Endothelial cell of umbilical vein (primary cell): ENCODE results near the gene GORASP1. TPM values are rescaled to one million over a fixed set of nuclear protein-coding genes. Genes with fewer than 3 reads are reported as not detected.

Experiments used
- BruUV-seq: library from RNA; stranded (reverse); fragments of 400-500 nt; replicated peaks from 2 replicates; lab custom pipeline; 2021; lab: Mats Ljungman, UMichigan
- CTCF ChIA-PET: fragments of 300-600, 350-600 bp; sonication (Branson Sonifier 250); formaldehyde crosslinking; loops from one replicate; lab custom pipeline; 2021; ENCODE audit warnings: antibody characterized with exemption, inconsistent platforms; lab: Charles Lee
- POLR2A ChIA-PET: fragments of 300-600, 350-600 bp; sonication (Branson Sonifier 250); formaldehyde crosslinking; loops from one replicate; lab custom pipeline; 2021; ENCODE audit warnings: antibody characterized with exemption, inconsistent platforms; lab: Charles Lee
- DNase-seq: peaks from one replicate; pipeline ENCODE4 v3.0.0-alpha.2; 2011; ENCODE audit warnings: low read depth, low spot score
- FAIRE-seq: peaks from 2 replicates; lab custom pipeline; 2011; peaks lifted over from hg19 to GRCh38; lab: Jason Lieb, UNC
- H2AFZ ChIP-seq: 2 replicates; pipeline ENCODE4 v1.6.0; 2012; ENCODE audit warnings: low read depth, low read length, control low read depth, inconsistent platforms
- H3K27ac ChIP-seq: 2 replicates; pipeline ENCODE4 v1.5.1; 2011; ENCODE audit warnings: low read depth, mild to moderate bottlenecking, control low read depth, low read length, moderate library complexity; ENCODE audit not compliant: insufficient read depth
- H3K27me3 ChIP-seq, 2 experiments: 2 replicates each; pipeline versions ENCODE4 v1.6.0 to v1.6.1; 2011; ENCODE audit warnings: low read length in 2 of 2, mixed read lengths in 1 of 2; ENCODE audit not compliant: control insufficient read depth in 2 of 2, insufficient read depth in 2 of 2
- H3K36me3 ChIP-seq, 2 experiments: 2 replicates in 1 of 2; 3 replicates in 1 of 2; pipeline ENCODE4 v1.5.1; 2011; ENCODE audit warnings: low read length in 2 of 2, mild to moderate bottlenecking in 1 of 2, moderate library complexity in 1 of 2; ENCODE audit not compliant: control insufficient read depth in 2 of 2, insufficient read depth in 2 of 2; ENCODE audit errors: extremely low read depth in 1 of 2
- H3K4me1 ChIP-seq: 3 replicates; pipeline ENCODE4 v1.5.1; 2011; ENCODE audit warnings: mild to moderate bottlenecking, low read length; ENCODE audit not compliant: control insufficient read depth, insufficient read depth; ENCODE audit errors: extremely low read depth
- H3K4me2 ChIP-seq: 2 replicates; pipeline ENCODE4 v1.6.1; 2011; ENCODE audit warnings: low read length, control low read depth, mixed read lengths; ENCODE audit not compliant: insufficient read depth
- H3K4me3 ChIP-seq, 3 experiments: fragments of 200-600 bp in 1 of 3; sonication (generic), shearing (Covaris generic) in 1 of 3; replicated peaks in 1 of 3; 2 replicates each; pipeline ENCODE4 v1.5.1; 2011 to 2016; ENCODE audit warnings: control low read depth in 3 of 3, low read length in 3 of 3, mild to moderate bottlenecking in 2 of 3, inconsistent platforms in 1 of 3, low read depth in 1 of 3, moderate library complexity in 1 of 3; ENCODE audit not compliant: insufficient read depth in 1 of 3
- H3K79me2 ChIP-seq: 2 replicates; pipeline ENCODE4 v1.6.0; 2012; ENCODE audit warnings: low read length, inconsistent platforms; ENCODE audit not compliant: control insufficient read depth, insufficient read depth
- H3K9ac ChIP-seq: replicated peaks from 2 replicates; pipeline ENCODE3; 2011; ENCODE audit warnings: low read length, control low read depth; ENCODE audit not compliant: insufficient read depth; ENCODE audit errors: extremely low read depth
- H3K9me1 ChIP-seq: replicated peaks from 3 replicates; pipeline ENCODE4 v1.6.0; 2011; ENCODE audit warnings: mild to moderate bottlenecking, low read length; ENCODE audit not compliant: control insufficient read depth, insufficient read depth; ENCODE audit errors: extremely low read depth
- H3K9me3 ChIP-seq: replicated peaks from 2 replicates; pipeline ENCODE4 v1.5.1; 2012; ENCODE audit warnings: low read length, inconsistent platforms; ENCODE audit not compliant: control insufficient read depth, insufficient read depth
- H4K20me1 ChIP-seq: replicated peaks from 2 replicates; pipeline ENCODE3; 2011; ENCODE audit warnings: mild to moderate bottlenecking, low read length; ENCODE audit not compliant: control insufficient read depth, insufficient read depth; ENCODE audit errors: extremely low read depth
- EZH2 ChIP-seq: IDR thresholded peaks from 2 replicates; pipeline ENCODE4 v1.6.1; 2012; ENCODE audit warnings: borderline replicate concordance, low read depth, mild to moderate bottlenecking, moderate library complexity, low read length, inconsistent platforms; ENCODE audit not compliant: severe bottlenecking
- FOS ChIP-seq: IDR thresholded peaks from 2 replicates; pipeline ENCODE4 v1.6.1; 2011; ENCODE audit warnings: mild to moderate bottlenecking, low read length, moderate library complexity, borderline replicate concordance; ENCODE audit not compliant: insufficient read depth
- GATA2 ChIP-seq: IDR thresholded peaks from 2 replicates; pipeline ENCODE4 v1.7.0; 2011; ENCODE audit warnings: low read depth, mild to moderate bottlenecking, moderate library complexity, mixed read lengths, low read length; ENCODE audit not compliant: insufficient read length, insufficient read depth
- JUN ChIP-seq: IDR thresholded peaks from 2 replicates; pipeline ENCODE4 v1.6.1; 2011; ENCODE audit warnings: borderline replicate concordance, low read depth; ENCODE audit not compliant: insufficient read length, insufficient read depth
- MYC ChIP-seq: IDR thresholded peaks from one replicate; pipeline ENCODE4 v1.6.1; 2011; ENCODE audit warnings: mild to moderate bottlenecking, low read depth, low read length
- POLR2A ChIP-seq: IDR thresholded peaks from 2 replicates; pipeline ENCODE4 v1.6.1; 2012; ENCODE audit warnings: low read depth, mild to moderate bottlenecking, control low read depth, low read length
- POLR2AphosphoS5 ChIP-seq: IDR thresholded peaks from 2 replicates; pipeline ENCODE4 v1.6.1; 2012; ENCODE audit warnings: low read depth, mild to moderate bottlenecking, control low read depth, low read length, moderate library complexity; ENCODE audit not compliant: insufficient read depth
- dilution Hi-C: fragments of 300-500 bp; cut with MboI; formaldehyde crosslinking; loops from one replicate; pipeline ENCODE4 v1.15.0; 2019; ENCODE audit warnings: low sequenced_read_pairs; ENCODE audit not compliant: extremely low pct_ligation_motif_present
- intact Hi-C: fragments of 100-400 bp; cut with micrococcal nuclease; formaldehyde crosslinking; loops from one replicate; pipeline ENCODE4 v1.10.0; 2022
- polyA plus RNA-seq, 4 experiments: library from polyadenylated mRNA; depleted of rRNA in 3 of 4; stranded (reverse) in 3 of 4; unstranded in 1 of 4; fragments of >200 nt; gene quantifications; 2 replicates each; pipeline versions ENCODE4 v1.2.1 to v1.2.3, GENCODE V29; 2011 to 2012; ENCODE audit warnings: missing spikeins in 1 of 4
- total RNA-seq: library from RNA; stranded (reverse); gene quantifications from 2 replicates; pipeline ENCODE4 v1.2.3, GENCODE V29; 2021
- TF ChIP-seq, protein P1 (sequence below): IDR thresholded peaks from 2 replicates; pipeline ENCODE4 v1.6.1; 2011; ENCODE audit not compliant: insufficient read depth, insufficient read length
- TF ChIP-seq, protein P2 (sequence below), 2 donors: IDR thresholded peaks; 1 replicate in 1 of 2; 2 replicates in 1 of 2; pipeline ENCODE4 v1.5.1; 2011; ENCODE audit warnings: low read length in 2 of 2, mild to moderate bottlenecking in 2 of 2, moderate library complexity in 2 of 2, control low read depth in 1 of 2, inconsistent platforms in 1 of 2, low read depth in 1 of 2; ENCODE audit not compliant: insufficient read depth in 1 of 2; ENCODE audit errors: extremely low read depth in 1 of 2

The GORASP1 gene
- total and polyA plus RNA-seq, 2 donors (not counting 3 experiments of a cell fraction or from before 2014, with no cell fraction given), result 62.5 to 68.0 TPM

DNA sequence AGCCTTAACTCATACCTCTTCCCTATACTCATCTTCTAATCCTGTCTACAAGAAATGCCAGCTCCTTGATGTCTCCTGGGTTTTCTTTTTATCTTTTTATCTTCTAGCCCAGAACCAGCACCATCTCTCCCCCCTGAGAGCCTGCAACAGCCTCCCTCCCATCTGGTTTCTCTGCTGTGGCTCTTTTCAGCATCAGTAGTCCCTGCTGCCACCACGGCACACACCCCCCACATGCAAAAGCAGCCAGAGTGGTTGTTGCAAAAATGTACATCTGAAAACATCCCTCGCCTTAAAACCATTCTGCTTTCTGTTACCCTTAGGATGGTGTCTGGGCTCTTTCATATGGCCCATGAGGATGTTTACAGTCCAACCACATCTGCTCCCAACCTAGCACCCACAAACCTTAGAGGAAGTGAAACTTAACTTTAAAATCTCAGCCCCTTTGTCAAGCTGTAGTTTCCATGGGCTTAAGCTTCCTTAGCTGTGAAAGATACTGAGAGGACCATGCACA lies 828 bp upstream of the GORASP1 start:
- H4K20me1 ChIP-seq, result no peaks in the 10 kb centered on the region
- TSS peak; percentile 41 for BruUV-seq
- ChIA-PET POLR2A (interaction anchor here (1.4 kb wide), 1 partner anchor 70 kb away, joined by 5 read pairs; no protein-coding TSS in a partner anchor), CTCF (interaction anchor here (0.8 to 3.2 kb wide), 9 partner anchors 11 to 184 kb away, joined by 3 to 24 read pairs (median 5); no protein-coding TSS in a partner anchor)
- H3K4me1 ChIP-seq, result peaks cover 18% of the 10 kb centered on the region
- dilution Hi-C loops, result loop anchor here (5.0 kb wide), 1 partner anchor 84 kb away; the partner anchor contains the start of gene XIRP1
- no peaks in the 10 kb centered on the region for H3K27me3 ChIP-seq
- H3K9ac ChIP-seq, result peak overlapping the region; percentile 87
- no peaks in the 10 kb centered on the region for H3K9me3 ChIP-seq
- H3K4me3 ChIP-seq, result peak overlapping the region in 2 of 3 experiments; percentile 69 to 78
- peak overlapping the region; percentile 53 for H3K4me2 ChIP-seq
- intact Hi-C loops, result no loop called here
- FAIRE-seq, result no peak
- peak overlapping the region; percentile 21 for H2AFZ ChIP-seq
- no peak for DNase-seq
- H3K79me2 ChIP-seq, result peaks cover 35% of the 10 kb centered on the region
- H3K9me1 ChIP-seq, result no peaks in the 10 kb centered on the region
- TF ChIP-seq, protein P1, sequence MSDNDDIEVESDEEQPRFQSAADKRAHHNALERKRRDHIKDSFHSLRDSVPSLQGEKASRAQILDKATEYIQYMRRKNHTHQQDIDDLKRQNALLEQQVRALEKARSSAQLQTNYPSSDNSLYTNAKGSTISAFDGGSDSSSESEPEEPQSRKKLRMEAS, result no peak
- H3K36me3 ChIP-seq, result no peaks in the 10 kb centered on the region
- H3K27ac ChIP-seq, result peak overlapping the region; percentile 75

DNA sequence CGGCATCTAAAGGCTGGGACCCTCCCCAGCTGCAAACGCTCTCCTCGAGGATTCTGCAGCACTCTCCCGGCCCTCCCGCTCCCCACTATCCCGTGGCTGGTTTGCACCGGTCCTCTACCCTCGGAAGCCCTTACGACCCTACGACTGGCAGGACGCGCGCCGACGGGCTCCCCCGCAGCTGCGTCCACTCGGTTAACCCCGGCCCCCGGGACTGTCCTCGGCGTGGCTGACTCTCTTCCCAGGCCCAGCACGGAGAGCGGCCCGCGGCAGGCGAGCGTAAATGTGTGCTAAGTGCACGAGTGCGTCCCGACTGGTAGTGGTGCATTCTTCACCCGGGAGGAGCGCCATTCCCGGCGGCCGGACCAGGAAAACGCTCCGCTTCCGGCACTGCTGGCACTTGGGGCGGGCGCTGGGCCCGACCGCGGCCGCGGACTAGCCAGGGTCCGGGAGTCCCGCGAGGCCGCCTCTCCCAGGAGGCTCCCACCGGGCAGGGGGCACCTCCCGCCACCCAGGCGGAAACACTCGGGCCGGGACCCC lies 508 bp downstream of the GORASP1 start:
- H3K9me1 ChIP-seq, result no peaks in the 10 kb centered on the region
- H3K4me2 ChIP-seq, result peak overlapping the region; percentile 66
- H3K9ac ChIP-seq, result peak overlapping the region; percentile 87
- peak overlapping the region; percentile 21 for H2AFZ ChIP-seq
- TSS peak; percentile 50 for BruUV-seq
- H3K79me2 ChIP-seq, result peaks cover 41% of the 10 kb centered on the region
- H3K27me3 ChIP-seq, result no peaks in the 10 kb centered on the region
- CTCF ChIA-PET, result interaction anchor here (0.8 to 3.2 kb wide), 11 partner anchors 9 to 271 kb away, joined by 3 to 26 read pairs (median 5); no protein-coding TSS in a partner anchor
- intact Hi-C loops, result loop anchor here (1.0 to 2.0 kb wide), 5 partner anchors 18 to 276 kb away; partner anchors contain the start of gene SLC25A38
- H3K4me3 ChIP-seq, result peak overlapping the region; percentile 69 to 84 (median 78)
- no peaks in the 10 kb centered on the region for H3K9me3 ChIP-seq
- H3K36me3 ChIP-seq, result no peaks in the 10 kb centered on the region
- H3K4me1 ChIP-seq, result peaks cover 18% of the 10 kb centered on the region
- H4K20me1 ChIP-seq, result no peaks in the 10 kb centered on the region
- FAIRE-seq (peak; percentile 78), DNase-seq (peak; percentile 59)
- dilution Hi-C loops, result loop anchor here (5.0 kb wide), 1 partner anchor 85 kb away; the partner anchor contains the start of gene XIRP1
- TF ChIP-seq, protein P1, result no peak
- TF ChIP-seq FOS (no peak), EZH2 (no peak), MYC (no peak), JUN (no peak), POLR2A (no peak), GATA2 (no peak), POLR2AphosphoS5 (no peak)
- TF ChIP-seq, protein P2, sequence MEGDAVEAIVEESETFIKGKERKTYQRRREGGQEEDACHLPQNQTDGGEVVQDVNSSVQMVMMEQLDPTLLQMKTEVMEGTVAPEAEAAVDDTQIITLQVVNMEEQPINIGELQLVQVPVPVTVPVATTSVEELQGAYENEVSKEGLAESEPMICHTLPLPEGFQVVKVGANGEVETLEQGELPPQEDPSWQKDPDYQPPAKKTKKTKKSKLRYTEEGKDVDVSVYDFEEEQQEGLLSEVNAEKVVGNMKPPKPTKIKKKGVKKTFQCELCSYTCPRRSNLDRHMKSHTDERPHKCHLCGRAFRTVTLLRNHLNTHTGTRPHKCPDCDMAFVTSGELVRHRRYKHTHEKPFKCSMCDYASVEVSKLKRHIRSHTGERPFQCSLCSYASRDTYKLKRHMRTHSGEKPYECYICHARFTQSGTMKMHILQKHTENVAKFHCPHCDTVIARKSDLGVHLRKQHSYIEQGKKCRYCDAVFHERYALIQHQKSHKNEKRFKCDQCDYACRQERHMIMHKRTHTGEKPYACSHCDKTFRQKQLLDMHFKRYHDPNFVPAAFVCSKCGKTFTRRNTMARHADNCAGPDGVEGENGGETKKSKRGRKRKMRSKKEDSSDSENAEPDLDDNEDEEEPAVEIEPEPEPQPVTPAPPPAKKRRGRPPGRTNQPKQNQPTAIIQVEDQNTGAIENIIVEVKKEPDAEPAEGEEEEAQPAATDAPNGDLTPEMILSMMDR (IDR thresholded peaks at IDR 0.05; ENCODE audit: extremely low read depth in 1 of 2, insufficient read depth in 1 of 2, low read depth in 1 of 2, low read length in 2 of 2), result no peak
- POLR2A ChIA-PET, result interaction anchor here (1.4 kb wide), 1 partner anchor 71 kb away, joined by 5 read pairs; no protein-coding TSS in a partner anchor
- H3K27ac ChIP-seq, result peak overlapping the region; percentile 75
